Activated T-helper 2 cell treated with anti-CD3 and anti-CD28 coated beads, Interferon-gamma antibody, Interleukin-2, Interleukin-4, amounts not matched to agents 10 μg/mL and 5 μg/mL and 100 μg/mL, durations not matched to agents 14 hours and 24 hours and 36 hours (primary cell): ENCODE results near the gene FMNL2. TPM values are rescaled to one million over a fixed set of nuclear protein-coding genes. Genes with fewer than 3 reads are reported as not detected.

Source experiments
- DNase-seq: peaks from one replicate; pipeline ENCODE4 v3.0.0; 2021; ENCODE audit warnings: low spot score
- H3K27ac Mint-ChIP-seq: one replicate; pipeline ENCODE4 v1.8.0; 2021; ENCODE audit warnings: mixed read lengths
- H3K27me3 Mint-ChIP-seq: one replicate; pipeline ENCODE4 v1.8.0; 2021; ENCODE audit warnings: low read depth, mixed read lengths
- H3K36me3 Mint-ChIP-seq: one replicate; pipeline ENCODE4 v1.8.0; 2021; ENCODE audit warnings: low read depth, mixed read lengths
- H3K4me1 Mint-ChIP-seq: one replicate; pipeline ENCODE4 v1.8.0; 2021; ENCODE audit warnings: low read depth, mixed read lengths
- H3K4me3 Mint-ChIP-seq: one replicate; pipeline ENCODE4 v1.8.0; 2021; ENCODE audit warnings: low read depth, mild to moderate bottlenecking, moderate library complexity, mixed read lengths
- H3K9me3 Mint-ChIP-seq: one replicate; pipeline ENCODE4 v1.8.0; 2021; ENCODE audit warnings: mixed read lengths
- intact Hi-C: fragments of 100-400 bp; cut with micrococcal nuclease; formaldehyde crosslinking; loops from one replicate; pipeline ENCODE4 v1.15.1; 2023
- total RNA-seq: library from RNA; stranded (reverse); gene quantifications from 2 replicates; pipeline ENCODE4 v1.2.3, GENCODE V29; 2022

FMNL2 gene
- total RNA-seq, 1 donor from 2014 or later, result 14.0 TPM

DNA sequence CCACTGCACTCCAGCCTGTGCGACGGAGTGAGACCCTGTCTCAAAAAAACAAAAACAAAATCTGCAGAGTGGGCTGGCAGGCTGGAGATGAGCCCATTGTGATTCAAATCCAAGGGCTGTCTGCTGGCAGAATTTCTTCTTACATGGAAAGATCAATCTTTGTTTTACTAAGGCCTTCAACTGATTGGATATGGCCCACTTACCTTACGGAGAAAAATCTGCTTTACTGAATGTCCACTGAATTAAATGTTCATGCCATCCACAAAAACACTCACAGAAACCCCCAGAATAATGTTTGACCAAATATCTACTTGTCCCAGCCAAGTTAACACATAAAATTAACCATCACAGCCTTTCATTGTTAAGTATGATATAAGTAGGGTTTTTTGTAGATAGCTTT, 8.3 kb upstream of the FMNL2 start:
- no peak overlapping the region for H3K4me3 Mint-ChIP-seq
- H3K4me1 Mint-ChIP-seq, result no peaks in the 10 kb centered on the region
- H3K27me3 Mint-ChIP-seq, result peaks cover 14% of the 10 kb centered on the region
- intact Hi-C loops, result no loop called here
- H3K36me3 Mint-ChIP-seq, result no peaks in the 10 kb centered on the region
- no peaks in the 10 kb centered on the region for H3K9me3 Mint-ChIP-seq
- H3K27ac Mint-ChIP-seq, result no peak overlapping the region
- no peak for DNase-seq

- no peaks in the 10 kb centered on the region for H3K9me3 Mint-ChIP-seq
- no peak overlapping the region for H3K27ac Mint-ChIP-seq
- no peaks in the 10 kb centered on the region for H3K36me3 Mint-ChIP-seq
- H3K27me3 Mint-ChIP-seq, result peaks cover 14% of the 10 kb centered on the region
- intact Hi-C loops, result no loop called here
- DNase-seq, result no peak
- no peaks in the 10 kb centered on the region for H3K4me1 Mint-ChIP-seq
- no peak overlapping the region for H3K4me3 Mint-ChIP-seq
Measured at GRCh38 chr2:152328013-152328412, 7.0 kb upstream of the FMNL2 start.

GRCh38 chr2:152330235-152330866, 4.6 kb upstream of the FMNL2 start:
- intact Hi-C loops, result loop anchor here (5.0 to 10.0 kb wide), 2 partner anchors 194 to 302 kb away; no protein-coding TSS in a partner anchor
- H3K27me3 Mint-ChIP-seq, result peaks cover 29% of the 10 kb centered on the region

DNA sequence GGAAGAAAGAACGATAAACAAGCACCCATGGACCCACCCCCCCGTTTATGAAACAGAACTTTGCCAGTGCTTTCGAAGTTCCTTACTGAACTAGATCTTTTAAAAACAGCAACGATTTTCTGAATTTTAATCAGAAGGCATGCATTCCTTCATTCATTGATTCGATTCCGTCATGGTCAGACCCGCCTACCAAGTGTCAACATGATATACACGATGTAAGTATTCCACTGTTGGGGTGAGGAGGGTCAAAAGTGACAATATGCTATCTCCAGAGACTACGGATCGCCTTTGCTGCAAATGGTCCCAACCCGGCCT, 316 bp upstream of the FMNL2 start:
- H3K4me3 Mint-ChIP-seq, result peak overlapping the region; percentile 83
- H3K36me3 Mint-ChIP-seq, result peaks cover 9% of the 10 kb centered on the region
- H3K27me3 Mint-ChIP-seq, result peaks cover 41% of the 10 kb centered on the region
- intact Hi-C loops, result loop anchor here (1.0 to 10.0 kb wide), 8 partner anchors 72 to 384 kb away; partner anchors contain the start of gene ARL6IP6
- no peak for DNase-seq
- no peaks in the 10 kb centered on the region for H3K9me3 Mint-ChIP-seq
- H3K27ac Mint-ChIP-seq, result peak overlapping the region; percentile 51
- peaks cover 17% of the 10 kb centered on the region for H3K4me1 Mint-ChIP-seq

More at GRCh38 chr2:152330235-152330866, 4.6 kb upstream of the FMNL2 start:
- peaks cover 7% of the 10 kb centered on the region for H3K4me1 Mint-ChIP-seq
- H3K27ac Mint-ChIP-seq, result no peak overlapping the region
- no peaks in the 10 kb centered on the region for H3K36me3 Mint-ChIP-seq
- no peak for DNase-seq
- no peak overlapping the region for H3K4me3 Mint-ChIP-seq
- no peaks in the 10 kb centered on the region for H3K9me3 Mint-ChIP-seq

DNA sequence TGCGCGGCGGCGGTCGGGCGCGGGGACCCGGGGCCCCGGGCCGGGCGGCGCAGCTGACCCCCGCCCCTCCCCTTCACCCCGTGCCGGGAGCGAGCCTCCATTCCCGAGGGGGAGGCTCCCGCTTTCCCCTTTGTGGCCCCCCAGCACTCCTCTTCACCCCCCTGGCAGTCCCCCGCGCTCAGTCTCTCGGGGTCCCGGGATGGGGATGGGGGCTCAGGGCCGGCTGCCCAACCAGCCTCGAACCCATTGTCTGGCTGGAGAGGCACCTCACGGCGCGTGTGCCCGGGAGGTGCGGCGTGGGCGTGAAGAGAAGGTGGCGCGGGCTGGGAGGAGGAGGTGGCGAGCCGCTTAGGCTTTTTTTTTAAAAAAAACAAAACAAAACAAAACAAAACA, 748 bp downstream of the FMNL2 start:
- DNase-seq, result no peak
- H3K27ac Mint-ChIP-seq, result no peak overlapping the region
- peaks cover 39% of the 10 kb centered on the region for H3K27me3 Mint-ChIP-seq
- H3K4me1 Mint-ChIP-seq, result peaks cover 17% of the 10 kb centered on the region
- H3K36me3 Mint-ChIP-seq, result peaks cover 9% of the 10 kb centered on the region
- intact Hi-C loops, result loop anchor here (1.0 to 10.0 kb wide), 7 partner anchors 71 to 383 kb away; partner anchors contain the start of gene ARL6IP6
- peak overlapping the region; percentile 90 for H3K4me3 Mint-ChIP-seq
- no peaks in the 10 kb centered on the region for H3K9me3 Mint-ChIP-seq

DNA sequence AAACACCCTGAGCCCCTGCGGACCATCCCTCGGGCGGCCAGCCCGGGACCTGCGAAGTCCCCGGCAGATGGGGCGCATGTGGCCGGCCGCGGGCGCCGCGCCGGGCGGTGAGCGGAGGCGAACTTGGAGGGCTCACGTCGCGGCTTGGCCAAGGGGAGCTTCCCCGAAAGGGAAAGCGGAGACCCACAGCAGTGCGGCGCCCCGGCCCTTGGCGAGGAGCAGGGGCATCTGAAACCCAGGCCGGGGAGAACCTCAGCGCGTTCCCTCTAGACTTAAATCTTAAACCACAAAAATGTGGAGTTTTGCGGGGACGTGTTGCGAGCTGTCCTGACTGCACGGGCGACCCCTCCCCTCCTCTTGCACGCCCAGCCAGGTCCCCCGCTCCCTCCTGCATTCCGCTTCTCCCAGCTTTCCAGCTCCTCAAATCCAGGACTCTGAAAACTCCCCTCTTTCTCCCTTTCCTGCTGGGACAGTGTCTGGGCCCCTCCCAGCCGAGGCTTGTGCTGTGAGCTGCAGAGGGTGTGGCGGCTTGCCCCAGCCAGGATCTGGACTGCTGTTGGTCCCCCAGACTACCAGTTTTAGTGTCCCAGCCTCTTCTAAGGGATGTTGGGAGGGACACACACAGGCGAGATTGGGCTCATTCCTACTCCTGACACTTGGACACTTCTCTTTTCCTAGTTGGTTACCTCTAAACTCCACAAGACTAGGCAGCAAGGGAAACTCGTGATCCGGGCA, 1.3 kb downstream of the FMNL2 start:
- peaks cover 17% of the 10 kb centered on the region for H3K4me1 Mint-ChIP-seq
- H3K36me3 Mint-ChIP-seq, result peaks cover 9% of the 10 kb centered on the region
- H3K27me3 Mint-ChIP-seq, result peaks cover 38% of the 10 kb centered on the region
- H3K9me3 Mint-ChIP-seq, result no peaks in the 10 kb centered on the region
- intact Hi-C loops, result loop anchor here (5.0 to 10.0 kb wide), 3 partner anchors 189 to 236 kb away; no protein-coding TSS in a partner anchor
- H3K4me3 Mint-ChIP-seq, result peak overlapping the region; percentile 90
- H3K27ac Mint-ChIP-seq, result peak overlapping the region; percentile 76
- DNase-seq, result no peak

DNA sequence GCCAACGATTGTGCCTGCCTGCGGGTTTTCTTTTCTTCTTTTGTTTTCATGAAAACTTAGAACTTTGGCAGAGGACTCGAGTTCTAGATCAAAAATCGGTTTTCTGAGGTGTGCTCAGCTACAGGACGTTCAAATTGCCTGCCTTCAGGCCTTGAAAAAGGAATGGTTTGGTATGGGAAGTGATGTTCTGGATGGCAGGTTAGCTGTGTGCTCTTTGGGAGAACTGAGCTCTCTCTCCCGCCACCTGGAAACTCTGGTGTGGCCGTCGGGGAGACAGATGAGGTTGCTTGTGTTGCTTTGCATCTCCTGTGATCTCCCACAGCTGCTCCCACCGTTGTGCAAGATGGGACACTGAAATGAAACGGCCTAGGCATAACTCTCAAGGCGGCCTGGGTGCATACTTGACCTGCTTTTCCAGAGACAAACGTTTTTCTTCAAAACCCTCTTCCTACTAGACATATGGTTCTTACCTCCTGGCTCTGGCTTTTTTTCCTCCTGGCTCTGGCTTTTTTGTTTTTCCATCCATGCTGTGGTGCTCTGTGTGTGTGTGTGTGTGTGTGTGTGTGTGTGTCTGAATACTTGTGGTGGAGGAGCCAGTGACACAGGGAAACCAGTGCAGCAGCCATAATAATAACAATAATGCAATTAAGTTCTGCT, 2.0 kb downstream of the FMNL2 start:
- intact Hi-C loops, result loop anchor here (5.0 to 10.0 kb wide), 3 partner anchors 188 to 235 kb away; no protein-coding TSS in a partner anchor

DNA sequence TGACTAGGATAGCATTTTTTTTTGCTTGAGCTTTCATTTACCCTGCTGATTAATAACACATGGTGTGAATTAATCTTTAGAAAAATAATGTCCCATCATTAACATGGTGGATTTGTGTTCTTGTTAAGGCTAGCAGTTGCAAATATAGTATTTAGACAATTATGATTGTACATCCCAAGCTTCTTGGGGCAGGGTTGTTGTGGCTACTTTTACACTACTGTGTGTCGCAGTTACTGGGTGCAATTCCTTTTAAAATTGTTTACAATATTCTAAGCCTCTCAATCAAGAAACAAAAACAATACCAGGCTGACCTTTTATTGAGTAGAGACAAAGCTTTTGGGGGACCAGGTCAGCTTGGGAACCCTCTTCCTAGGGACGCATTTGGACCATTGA, 2.5 kb downstream of the FMNL2 start:
- intact Hi-C loops, result loop anchor here (5.0 to 10.0 kb wide), 3 partner anchors 187 to 235 kb away; no protein-coding TSS in a partner anchor
- Mint-ChIP-seq H3K9me3 (no peaks in the 10 kb centered on the region), H3K4me1 (peaks cover 17% of the 10 kb centered on the region), H3K27me3 (peaks cover 35% of the 10 kb centered on the region), H3K27ac (no peak overlapping the region), H3K36me3 (peaks cover 9% of the 10 kb centered on the region), H3K4me3 (peak overlapping the region; percentile 90)
- DNase-seq, result no peak

More for the DNA sequence above, 2.0 kb downstream of the FMNL2 start:
- H3K4me3 Mint-ChIP-seq, result peak overlapping the region; percentile 90
- H3K4me1 Mint-ChIP-seq, result peaks cover 17% of the 10 kb centered on the region
- H3K9me3 Mint-ChIP-seq, result no peaks in the 10 kb centered on the region
- H3K27me3 Mint-ChIP-seq, result peaks cover 35% of the 10 kb centered on the region
- H3K27ac Mint-ChIP-seq, result peak overlapping the region; percentile 76
- no peak for DNase-seq
- H3K36me3 Mint-ChIP-seq, result peaks cover 9% of the 10 kb centered on the region

DNA sequence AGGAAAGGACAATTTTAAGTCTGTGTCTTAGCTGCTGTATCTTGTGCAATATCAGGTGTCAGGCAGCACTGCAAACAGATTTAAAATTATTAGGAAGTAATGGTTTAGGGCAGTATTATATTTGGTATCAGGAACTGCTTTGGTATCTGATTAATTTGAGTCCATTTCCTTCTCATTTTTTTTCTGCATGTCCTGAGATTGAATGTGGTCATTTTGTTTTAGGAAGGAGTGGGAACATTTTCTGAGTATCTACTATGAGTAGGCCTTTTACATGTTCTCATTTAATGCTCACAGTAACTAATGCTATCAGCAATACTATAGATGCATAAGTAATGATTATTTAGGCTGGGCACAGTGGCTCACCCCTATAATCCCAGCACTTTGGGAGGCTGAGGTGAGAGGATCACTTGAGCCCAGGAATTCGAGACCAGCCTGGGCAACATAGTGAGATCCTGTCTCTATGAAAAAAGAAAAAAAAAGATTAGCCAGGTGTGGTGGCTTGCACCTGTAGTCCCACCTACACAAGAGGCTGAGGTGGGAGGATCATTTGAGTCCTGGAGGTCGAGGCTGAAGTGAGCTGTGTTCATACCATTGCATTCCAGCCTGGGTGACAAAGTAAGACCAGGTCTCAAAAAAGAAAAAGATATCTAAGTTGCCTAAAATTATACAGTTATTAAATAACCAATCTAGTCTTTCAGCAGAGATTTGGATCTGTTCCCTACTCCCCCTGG, 4.7 kb downstream of the FMNL2 start:
- no peaks in the 10 kb centered on the region for H3K9me3 Mint-ChIP-seq
- H3K27me3 Mint-ChIP-seq, result peaks cover 19% of the 10 kb centered on the region
- no peak overlapping the region for H3K4me3 Mint-ChIP-seq
- intact Hi-C loops, result loop anchor here (5.0 to 10.0 kb wide), 3 partner anchors 185 to 233 kb away; no protein-coding TSS in a partner anchor
- H3K27ac Mint-ChIP-seq, result no peak overlapping the region
- H3K36me3 Mint-ChIP-seq, result peaks cover 9% of the 10 kb centered on the region
- peaks cover 11% of the 10 kb centered on the region for H3K4me1 Mint-ChIP-seq
- DNase-seq, result no peak

GRCh38 chr2:152342259-152343046, 7.5 kb downstream of the FMNL2 start:
- intact Hi-C loops, result no loop called here
- H3K27me3 Mint-ChIP-seq, result peaks cover 7% of the 10 kb centered on the region
- no peak for DNase-seq

GRCh38 chr2:152343426-152343825, 8.5 kb downstream of the FMNL2 start:
- H3K4me3 Mint-ChIP-seq, result no peak overlapping the region
- H3K4me1 Mint-ChIP-seq, result peaks cover 2% of the 10 kb centered on the region
- no peaks in the 10 kb centered on the region for H3K9me3 Mint-ChIP-seq
- no peaks in the 10 kb centered on the region for H3K27me3 Mint-ChIP-seq
- intact Hi-C loops, result no loop called here
- DNase-seq, result no peak
- H3K36me3 Mint-ChIP-seq, result no peaks in the 10 kb centered on the region
- no peak overlapping the region for H3K27ac Mint-ChIP-seq

More at GRCh38 chr2:152342259-152343046, 7.5 kb downstream of the FMNL2 start:
- no peak overlapping the region for H3K4me3 Mint-ChIP-seq
- H3K9me3 Mint-ChIP-seq, result no peaks in the 10 kb centered on the region
- H3K27ac Mint-ChIP-seq, result no peak overlapping the region
- peaks cover 2% of the 10 kb centered on the region for H3K4me1 Mint-ChIP-seq
- H3K36me3 Mint-ChIP-seq, result no peaks in the 10 kb centered on the region
